Sigmoid colon (tissue), 7 donors: ENCODE measurements around the gene OR13J1. TPM values are rescaled to one million over a fixed set of nuclear protein-coding genes. Genes with fewer than 3 reads are reported as not detected.

ENCODE experiments used
- DNase-seq: peaks from one replicate; pipeline ENCODE4 v3.0.0-alpha.2; 2019
- H3K27ac ChIP-seq, 4 donors: fragments of 200-600 bp; sonication (generic); one replicate each; pipeline ENCODE4 v1.5.1; 2016 to 2019; ENCODE audit warnings: mild to moderate bottlenecking in 1 of 4
- H3K27me3 ChIP-seq, 3 donors: fragments of 200-600 bp; sonication (generic); one replicate each; pipeline ENCODE4 v1.5.1; 2019; ENCODE audit warnings: mild to moderate bottlenecking in 1 of 3
- H3K36me3 ChIP-seq, 4 donors: fragments of 200-600 bp; sonication (generic); one replicate each; pipeline ENCODE4 v1.5.1; 2016 to 2019
- H3K4me1 ChIP-seq, 4 donors: fragments of 200-600 bp; sonication (generic); one replicate each; pipeline ENCODE4 v1.5.1; 2017 to 2019
- H3K4me3 ChIP-seq, 4 donors: fragments of 200-600 bp; sonication (generic); one replicate each; pipeline ENCODE4 v1.5.1; 2017 to 2019; ENCODE audit warnings: mild to moderate bottlenecking in 2 of 4, moderate library complexity in 1 of 4
- H3K9me3 ChIP-seq, 4 donors: fragments of 200-600 bp in 3 of 4; sonication (generic) in 3 of 4; one replicate each; pipeline versions ENCODE4 v1.5.1 to v1.6.1; 2013 to 2019
- CTCF ChIP-seq, 4 experiments: fragments of 450-650 bp in 3 of 4; fragments of 200-600 bp in 1 of 4; IDR thresholded peaks; one replicate each; pipeline ENCODE4 v1.5.1; 2016 to 2019; ENCODE audit warnings: antibody characterized with exemption in 4 of 4, mild to moderate bottlenecking in 3 of 4, moderate library complexity in 2 of 4
- EP300 ChIP-seq, 4 donors: sonication (generic); formaldehyde crosslinking; IDR thresholded peaks; one replicate each; pipeline ENCODE4 v1.6.1; 2017; ENCODE audit warnings: antibody characterized with exemption in 4 of 4
- POLR2A ChIP-seq, 2 donors: fragments of 450-650 bp; IDR thresholded peaks; one replicate each; pipeline ENCODE4 v1.6.1; 2016; ENCODE audit warnings: antibody characterized with exemption in 2 of 2, mild to moderate bottlenecking in 2 of 2, moderate library complexity in 2 of 2
- POLR2AphosphoS5 ChIP-seq, 4 donors: sonication (generic); formaldehyde crosslinking; IDR thresholded peaks; one replicate each; pipeline ENCODE4 v1.6.1; 2017; ENCODE audit warnings: antibody characterized with exemption in 4 of 4
- WGBS, 2 donors: extraction: QIAGEN DNeasy Blood & Tissue Kit; methylation state at CpG; one replicate each; pipeline ENCODE4 v1.1.7; 2013; 5-methylcytosine and 5-hydroxymethylcytosine counted together
- intact Hi-C: fragments of 100-400 bp; cut with DNase I; formaldehyde crosslinking; loops from one replicate; pipeline ENCODE4 v1.15.1; 2023
- polyA plus RNA-seq, 3 donors: library from polyadenylated mRNA; stranded (reverse); fragments of 200-250 nt; gene quantifications; one replicate each; pipeline ENCODE4 v1.2.3, GENCODE V29; 2013
- total RNA-seq, 4 donors: library from RNA; depleted of rRNA; stranded (reverse); fragments of >200 nt; gene quantifications; one replicate each; pipeline ENCODE4 v1.1.0, GENCODE V29; 2016
- donor health status: healthy with polysubstance abuse.
- donor health status: Bipolar disorder and iron deficiency.
- donor health status: healthy.

OR13J1 gene
- total and polyA plus RNA-seq, 7 donors: not detected

DNA sequence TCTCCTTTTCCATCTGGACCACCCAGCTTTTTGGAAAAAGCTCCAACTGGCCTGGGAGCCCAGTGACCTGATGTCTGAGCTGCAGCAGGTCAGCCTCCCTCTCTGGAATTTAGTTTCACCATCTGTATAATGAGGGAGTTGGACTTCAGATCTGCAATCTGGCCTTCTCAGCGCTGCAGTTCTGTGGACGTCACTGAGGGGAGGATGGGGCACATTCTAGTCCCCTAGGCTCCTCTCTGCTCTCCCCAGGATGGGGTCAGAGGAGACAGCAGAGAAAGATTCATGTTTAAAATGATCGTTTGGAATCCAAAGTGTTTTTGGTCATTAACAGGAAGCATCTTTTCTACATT, 10.2 kb downstream of the OR13J1 start:
- WGBS, 2 donors: 46 to 55% methylated on average over 3 of the region's 3 CpGs
- no peak for TF ChIP-seq CTCF (IDR thresholded peaks at IDR 0.05)
- no peak for TF ChIP-seq EP300 (IDR thresholded peaks at IDR 0.05)
- TF ChIP-seq POLR2A (IDR thresholded peaks at IDR 0.05): no peak
- no peak for TF ChIP-seq POLR2AphosphoS5 (IDR thresholded peaks at IDR 0.05)
- intact Hi-C loops: no loop called here
- peak; percentile 34 for DNase-seq
- H3K9me3 ChIP-seq: no peaks in the 10 kb centered on the region
- H3K27ac ChIP-seq: no peak overlapping the region
- no peaks in the 10 kb centered on the region for H3K27me3 ChIP-seq
- no peak overlapping the region for H3K4me3 ChIP-seq
- no peaks in the 10 kb centered on the region for H3K36me3 ChIP-seq
- no peaks in the 10 kb centered on the region for H3K4me1 ChIP-seq

DNA sequence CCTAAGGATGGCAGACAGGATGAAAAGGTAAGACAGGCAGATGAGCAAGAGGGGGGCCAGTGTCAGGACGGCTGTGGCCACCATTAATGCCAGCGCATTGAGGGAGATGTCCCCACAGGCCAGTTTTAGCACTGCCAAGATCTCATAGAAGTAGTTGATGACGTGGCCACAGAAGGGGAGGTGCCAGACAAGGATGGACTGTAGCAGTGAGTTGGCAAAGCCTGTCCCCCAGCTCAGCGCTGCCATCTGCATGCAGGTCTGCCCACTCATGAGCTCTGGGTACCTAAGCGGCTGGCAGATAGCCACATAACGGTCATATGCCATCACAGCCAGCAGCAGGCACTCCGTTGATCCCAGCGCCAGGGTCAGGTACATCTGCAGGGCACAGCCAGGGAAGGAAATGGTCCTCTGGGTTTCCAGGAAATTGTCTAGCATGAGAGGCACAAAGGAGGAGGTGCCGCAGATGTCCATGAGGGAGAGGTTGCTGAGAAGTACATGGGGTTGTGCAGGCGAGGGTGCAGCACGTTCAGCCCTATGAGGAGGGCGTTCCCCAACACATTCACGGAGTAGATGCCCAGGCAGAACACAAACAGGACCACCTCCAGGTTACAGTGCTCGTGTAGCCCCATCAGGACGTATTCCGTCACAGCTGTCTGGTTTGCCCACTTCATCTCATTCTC, 10.8 kb downstream of the OR13J1 start:
- Histone ChIP-seq H3K36me3 (no peaks in the 10 kb centered on the region), H3K27me3 (no peaks in the 10 kb centered on the region), H3K4me3 (no peak overlapping the region), H3K27ac (no peak overlapping the region), H3K9me3 (no peaks in the 10 kb centered on the region), H3K4me1 (no peaks in the 10 kb centered on the region)
- TF ChIP-seq POLR2A (IDR thresholded peaks at IDR 0.05): no peak
- TF ChIP-seq EP300 (IDR thresholded peaks at IDR 0.05): no peak
- no peak for TF ChIP-seq POLR2AphosphoS5 (IDR thresholded peaks at IDR 0.05)
- TF ChIP-seq CTCF (IDR thresholded peaks at IDR 0.05): no peak
- peak; percentile 64 for DNase-seq
- intact Hi-C loops: no loop called here
- WGBS, 2 donors: 51 to 67% methylated on average over 16 of the region's 16 CpGs

- Histone ChIP-seq H3K9me3 (no peaks in the 10 kb centered on the region), H3K4me1 (no peaks in the 10 kb centered on the region), H3K27me3 (no peaks in the 10 kb centered on the region), H3K27ac (no peak overlapping the region), H3K36me3 (peaks cover 0 to 7% (median 6%) of the 10 kb centered on the region in 4 donors), H3K4me3 (no peak overlapping the region)
- 76 to 78% methylated on average over 5 of the region's 5 CpGs for WGBS, 2 donors
- DNase-seq: no peak
- TF ChIP-seq EP300 (IDR thresholded peaks at IDR 0.05) (no peak), POLR2A (IDR thresholded peaks at IDR 0.05) (no peak), CTCF (IDR thresholded peaks at IDR 0.05) (no peak), POLR2AphosphoS5 (IDR thresholded peaks at IDR 0.05) (no peak)
- intact Hi-C loops: no loop called here
Measured at GRCh38 chr9:35858458-35858857, 11.7 kb downstream of the OR13J1 start.

- peaks cover 0 to 17% (median 10%) of the 10 kb centered on the region in 4 donors for H3K36me3 ChIP-seq
- H3K27me3 ChIP-seq: no peaks in the 10 kb centered on the region
- H3K9me3 ChIP-seq: no peaks in the 10 kb centered on the region
- DNase-seq: peak; percentile 19
- WGBS, 2 donors: 89 to 91% methylated on average over 5 of the region's 5 CpGs
- H3K4me1 ChIP-seq: no peaks in the 10 kb centered on the region
- no peak overlapping the region for H3K27ac ChIP-seq
- TF ChIP-seq POLR2A (IDR thresholded peaks at IDR 0.05) (no peak), EP300 (IDR thresholded peaks at IDR 0.05) (no peak), POLR2AphosphoS5 (IDR thresholded peaks at IDR 0.05) (no peak), CTCF (IDR thresholded peaks at IDR 0.05) (no peak)
- no peak overlapping the region for H3K4me3 ChIP-seq
- intact Hi-C loops: no loop called here
Measured at GRCh38 chr9:35856882-35857281, 13.3 kb downstream of the OR13J1 start.

- no peaks in the 10 kb centered on the region for H3K4me1 ChIP-seq
- no peaks in the 10 kb centered on the region for H3K27me3 ChIP-seq
- intact Hi-C loops: no loop called here
- H3K36me3 ChIP-seq: peaks cover 0 to 17% (median 10%) of the 10 kb centered on the region in 4 donors
- peak; percentile 26 for DNase-seq
- no peaks in the 10 kb centered on the region for H3K9me3 ChIP-seq
- H3K4me3 ChIP-seq: no peak overlapping the region
- TF ChIP-seq CTCF (IDR thresholded peaks at IDR 0.05) (no peak), POLR2A (IDR thresholded peaks at IDR 0.05) (no peak), POLR2AphosphoS5 (IDR thresholded peaks at IDR 0.05) (no peak), EP300 (IDR thresholded peaks at IDR 0.05) (no peak)
- H3K27ac ChIP-seq: no peak overlapping the region
- WGBS, 2 donors: 77 to 83% methylated on average over 3 of the region's 3 CpGs
Measured at GRCh38 chr9:35856206-35856605, 14.0 kb downstream of the OR13J1 start.
